PC-9 (cell line): ENCODE measurements around the gene METTL26.

Experiments
- CTCF ChIP-seq: fragments of 200-600 bp; sonication (generic); conservative IDR thresholded peaks from 2 replicates; pipeline ENCODE4 v1.6.1; 2017; ENCODE audit warnings: mixed run types, antibody characterized with exemption, mild to moderate bottlenecking, moderate library complexity
- EZH2 ChIP-seq: fragments of 200-600 bp; sonication (generic); IDR thresholded peaks from 2 replicates; pipeline ENCODE4 v1.8.0; 2017; ENCODE audit warnings: antibody characterized with exemption, low read depth

- TF ChIP-seq CTCF (no peak), EZH2 (no peak)
Measured at GRCh38 chr16:677316-678190, 41.4 kb upstream of the METTL26 start.
